Suprapubic skin (tissue), 4 donors: Measurements from ENCODE around the gene ST6GAL1.
"Not testable (repeated sequence)": the region's sequence is repeated elsewhere in the genome, so short reads cannot be mapped to it uniquely, and the experiment has no call there.

Source experiments
- CTCF ChIP-seq, 2 donors: fragments of 200-600 bp in 1 of 2; fragments of 450-650 bp in 1 of 2; sonication (generic) in 1 of 2; IDR thresholded peaks; one replicate each; pipeline ENCODE4 v1.5.1; 2016 to 2019; ENCODE audit warnings: antibody characterized with exemption in 2 of 2, mild to moderate bottlenecking in 1 of 2, moderate library complexity in 1 of 2
- EP300 ChIP-seq: sonication (generic); formaldehyde crosslinking; IDR thresholded peaks from one replicate; pipeline ENCODE4 v1.6.1; 2017; ENCODE audit warnings: antibody characterized with exemption
- POLR2A ChIP-seq, 2 donors: fragments of 450-650 bp; IDR thresholded peaks; one replicate each; pipeline ENCODE4 v1.6.1; 2017; ENCODE audit warnings: antibody characterized with exemption in 2 of 2, mild to moderate bottlenecking in 2 of 2, moderate library complexity in 2 of 2
- POLR2AphosphoS5 ChIP-seq, 3 donors: sonication (generic); formaldehyde crosslinking; IDR thresholded peaks; one replicate each; pipeline ENCODE4 v1.6.1; 2017; ENCODE audit warnings: antibody characterized with exemption in 3 of 3

DNA sequence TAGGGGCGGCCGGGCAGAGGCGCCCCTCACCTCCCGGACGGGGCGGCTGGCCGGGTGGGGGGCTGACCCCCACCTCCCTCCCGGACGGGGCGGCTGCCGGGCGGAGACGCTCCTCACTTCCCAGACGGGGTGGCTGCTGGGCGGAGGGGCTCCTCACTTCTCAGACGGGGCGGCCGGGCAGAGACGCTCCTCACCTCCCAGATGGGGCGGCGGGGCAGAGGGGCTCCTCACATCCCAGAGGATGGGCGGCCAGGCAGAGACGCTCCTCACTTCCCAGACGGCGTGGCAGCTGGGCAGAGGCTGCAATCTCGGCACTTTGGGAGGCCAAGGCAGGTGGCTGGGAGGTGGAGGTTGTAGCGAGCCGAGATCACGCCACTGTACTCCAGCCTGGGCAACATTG lies 45.5 kb upstream of the ST6GAL1 start:
- TF ChIP-seq CTCF (IDR thresholded peaks at IDR 0.05); EP300; POLR2A (IDR thresholded peaks at IDR 0.05); POLR2AphosphoS5 (IDR thresholded peaks at IDR 0.05): not testable (repeated sequence)
